Cardiac fibroblast (primary cell): Measurements from ENCODE around the gene FXYD5.

Experiments used
- DNase-seq, 2 donors: peaks; one replicate each; pipeline versions ENCODE4 v3.0.0 to v3.0.0-alpha.2; 2010; ENCODE audit warnings: low read depth in 2 of 2
- H3K4me3 ChIP-seq, 2 donors: replicated peaks in 1 of 2; 1 replicate in 1 of 2; 2 replicates in 1 of 2; pipeline ENCODE4 v1.5.1; 2011; ENCODE audit warnings: low read depth in 2 of 2, low read length in 2 of 2, mild to moderate bottlenecking in 2 of 2, moderate library complexity in 1 of 2
- CTCF ChIP-seq: IDR thresholded peaks from one replicate; pipeline ENCODE4 v1.5.1; 2011; ENCODE audit warnings: low read depth, mild to moderate bottlenecking, low read length, inconsistent platforms

FXYD5 gene

GRCh38 chr19:35199481-35199880, 44.9 kb downstream of the FXYD5 start:
- no peak for DNase-seq
- no peak overlapping the region for H3K4me3 ChIP-seq
- no peak for TF ChIP-seq CTCF

- TF ChIP-seq CTCF: no peak
- DNase-seq: no peak
- H3K4me3 ChIP-seq: no peak overlapping the region
These were observed 48.5 kb downstream of the FXYD5 start for GRCh38 chr19:35202722-35203688.

GRCh38 chr19:35204799-35205732, 50.5 kb downstream of the FXYD5 start:
- no peak for TF ChIP-seq CTCF
- no peak overlapping the region for H3K4me3 ChIP-seq
- no peak for DNase-seq

GRCh38 chr19:35205733-35206323, 51.3 kb downstream of the FXYD5 start:
- no peak for TF ChIP-seq CTCF
- DNase-seq: no peak
- no peak overlapping the region for H3K4me3 ChIP-seq

- H3K4me3 ChIP-seq: no peak overlapping the region
- no peak for TF ChIP-seq CTCF
- no peak for DNase-seq
These were observed 51.8 kb downstream of the FXYD5 start for GRCh38 chr19:35206379-35206778.

GRCh38 chr19:35206855-35207254, 52.3 kb downstream of the FXYD5 start:
- H3K4me3 ChIP-seq: no peak overlapping the region
- no peak for DNase-seq
- TF ChIP-seq CTCF: no peak
